GM10266 (cell line): ENCODE measurements around the gene HMCN2.

ENCODE experiments used
- DNase-seq: peaks from one replicate; pipeline ENCODE4 v3.0.0; 2012; ENCODE audit errors: extremely low spot score
- CTCF ChIP-seq: IDR thresholded peaks from 2 replicates; pipeline ENCODE4 v1.5.1; 2012; ENCODE audit warnings: mild to moderate bottlenecking, low read depth; ENCODE audit not compliant: control insufficient read depth, insufficient read depth; ENCODE audit errors: missing control alignments

The HMCN2 gene

GRCh38 chr9:130470950-130471349, 205.4 kb downstream of the HMCN2 start:
- TF ChIP-seq CTCF: no peak
- no peak for DNase-seq

- DNase-seq: no peak
These were observed 206.0 kb downstream of the HMCN2 start for GRCh38 chr9:130471411-130472183.

GRCh38 chr9:130472184-130472705, 206.7 kb downstream of the HMCN2 start:
- DNase-seq: no peak
- TF ChIP-seq CTCF: no peak

More at GRCh38 chr9:130471411-130472183, 206.0 kb downstream of the HMCN2 start:
- no peak for TF ChIP-seq CTCF

GRCh38 chr9:130473009-130473408, 207.4 kb downstream of the HMCN2 start:
- TF ChIP-seq CTCF: no peak

GRCh38 chr9:130473566-130473965, 208.0 kb downstream of the HMCN2 start:
- no peak for TF ChIP-seq CTCF

More at GRCh38 chr9:130473009-130473408, 207.4 kb downstream of the HMCN2 start:
- DNase-seq: no peak

GRCh38 chr9:130474106-130474505, 208.5 kb downstream of the HMCN2 start:
- DNase-seq: no peak
- no peak for TF ChIP-seq CTCF

More at GRCh38 chr9:130473566-130473965, 208.0 kb downstream of the HMCN2 start:
- no peak for DNase-seq

GRCh38 chr9:130476151-130476730, 210.7 kb downstream of the HMCN2 start:
- TF ChIP-seq CTCF: no peak
- no peak for DNase-seq
